ENCODE data around the gene PTPN23.

- no peak for TF ChIP-seq CTCF (IDR thresholded peaks at IDR 0.05)
- no peak for TF ChIP-seq POLR2A (IDR thresholded peaks at IDR 0.05)
Measured at GRCh38 chr3:47411696-47412452, 31.1 kb downstream of the PTPN23 start.
